HEK293T (cell line): Measurements from ENCODE around the gene LZTFL1.

Experiments used
- CTCF ChIA-PET: fragments of 350-600 bp; formaldehyde crosslinking; extraction: SDS; loops from one replicate; lab custom pipeline; 2021; ENCODE audit warnings: antibody characterized with exemption, inconsistent platforms; lab: Yijun Ruan, JAX
- POLR2A ChIA-PET: fragments of 350-600 bp; formaldehyde crosslinking; extraction: SDS; loops from one replicate; lab custom pipeline; 2020; ENCODE audit warnings: antibody characterized with exemption, inconsistent platforms; lab: Yijun Ruan, JAX
- DNase-seq: peaks from one replicate; pipeline ENCODE4 v3.0.0; 2012; ENCODE audit warnings: mixed read lengths; ENCODE audit errors: extremely low spot score
- ARNT ChIP-seq: fragments of 450-650 bp; IDR thresholded peaks from 2 replicates; pipeline ENCODE4 v1.6.1; 2017; ENCODE audit warnings: mild to moderate bottlenecking
- BHLHE40 ChIP-seq: fragments of 450-650 bp; IDR thresholded peaks from 2 replicates; pipeline ENCODE4 v1.6.1; 2016; ENCODE audit warnings: mild to moderate bottlenecking, moderate library complexity, borderline replicate concordance
- CTBP1 ChIP-seq: fragments of 450-650 bp; IDR thresholded peaks from 2 replicates; pipeline ENCODE4 v1.6.1; 2016; ENCODE audit warnings: borderline replicate concordance
- ELF4 ChIP-seq: fragments of 450-650 bp; IDR thresholded peaks from 2 replicates; pipeline ENCODE4 v1.6.1; 2017; ENCODE audit warnings: antibody characterized with exemption
- FOXA1 ChIP-seq: fragments of 450-650 bp; IDR thresholded peaks from 2 replicates; pipeline ENCODE4 v1.6.1; 2016; ENCODE audit warnings: mild to moderate bottlenecking
- FOXK2 ChIP-seq: fragments of 450-650 bp; IDR thresholded peaks from 2 replicates; pipeline ENCODE4 v1.6.1; 2016; ENCODE audit warnings: mild to moderate bottlenecking
- FOXM1 ChIP-seq: fragments of 450-650 bp; IDR thresholded peaks from 2 replicates; pipeline ENCODE4 v1.6.1; 2017; ENCODE audit warnings: mild to moderate bottlenecking, borderline replicate concordance
- HDGF ChIP-seq: fragments of 450-650 bp; IDR thresholded peaks from 2 replicates; pipeline ENCODE4 v1.6.1; 2017; ENCODE audit warnings: antibody characterized with exemption, borderline replicate concordance
- L3MBTL2 ChIP-seq: fragments of 450-650 bp; conservative IDR thresholded peaks from 2 replicates; pipeline ENCODE4 v1.6.1; 2016; ENCODE audit warnings: mild to moderate bottlenecking
- LEF1 ChIP-seq: fragments of 450-650 bp; IDR thresholded peaks from 2 replicates; pipeline ENCODE4 v1.6.1; 2017; ENCODE audit warnings: mild to moderate bottlenecking, borderline replicate concordance
- NFRKB ChIP-seq: fragments of 450-650 bp; IDR thresholded peaks from 2 replicates; pipeline ENCODE4 v1.6.1; 2016; ENCODE audit warnings: mild to moderate bottlenecking, moderate library complexity
- PKNOX1 ChIP-seq: fragments of 450-650 bp; IDR thresholded peaks from 2 replicates; pipeline ENCODE4 v1.6.1; 2016
- SP1 ChIP-seq: fragments of 450-650 bp; IDR thresholded peaks from 2 replicates; pipeline ENCODE4 v1.6.1; 2017
- SUZ12 ChIP-seq: fragments of 450-650 bp; IDR thresholded peaks from 2 replicates; pipeline ENCODE4 v1.6.1; 2016; ENCODE audit warnings: mild to moderate bottlenecking
- TARDBP ChIP-seq: fragments of 450-650 bp; IDR thresholded peaks from 2 replicates; pipeline ENCODE4 v1.6.1; 2016
- ZNF384 ChIP-seq: fragments of 450-650 bp; IDR thresholded peaks from 2 replicates; pipeline ENCODE4 v1.6.1; 2016

Gene LZTFL1

GRCh38 chr3:45874677-45875346 lies 32.9 kb upstream of the LZTFL1 start:
- ChIA-PET POLR2A (no interaction called here), CTCF (no interaction called here)
- no peak for DNase-seq
- no peak for TF ChIP-seq ELF4
- no peak for TF ChIP-seq LEF1
- no peak for TF ChIP-seq CTBP1
- TF ChIP-seq PKNOX1: no peak
- TF ChIP-seq FOXK2: no peak
- TF ChIP-seq L3MBTL2: no peak
- TF ChIP-seq HDGF: no peak
- TF ChIP-seq SP1: no peak
- no peak for TF ChIP-seq TARDBP
- no peak for TF ChIP-seq NFRKB
- no peak for TF ChIP-seq SUZ12
- TF ChIP-seq FOXM1: no peak
- TF ChIP-seq FOXA1: no peak
- TF ChIP-seq BHLHE40: no peak
- no peak for TF ChIP-seq ARNT
- TF ChIP-seq ZNF384: no peak

GRCh38 chr3:45873638-45874037 lies 31.7 kb upstream of the LZTFL1 start:
- DNase-seq: no peak
- CTCF ChIA-PET: no interaction called here
- POLR2A ChIA-PET: no interaction called here
- TF ChIP-seq L3MBTL2 (no peak), ZNF384 (no peak), HDGF (no peak), SP1 (no peak), FOXM1 (no peak), ELF4 (no peak), LEF1 (no peak), SUZ12 (no peak), TARDBP (no peak), ARNT (no peak), PKNOX1 (no peak), NFRKB (no peak), BHLHE40 (no peak), FOXK2 (no peak), FOXA1 (no peak), CTBP1 (no peak)

GRCh38 chr3:45873036-45873435 lies 31.1 kb upstream of the LZTFL1 start:
- CTCF ChIA-PET: no interaction called here
- POLR2A ChIA-PET: no interaction called here
- no peak for TF ChIP-seq ZNF384
- TF ChIP-seq FOXA1: no peak
- TF ChIP-seq SUZ12: no peak
- TF ChIP-seq NFRKB: no peak
- no peak for TF ChIP-seq TARDBP
- TF ChIP-seq SP1: no peak
- TF ChIP-seq CTBP1: no peak
- no peak for TF ChIP-seq ARNT
- TF ChIP-seq FOXM1: no peak
- TF ChIP-seq LEF1: no peak
- no peak for TF ChIP-seq BHLHE40
- no peak for TF ChIP-seq ELF4
- no peak for DNase-seq

- ChIA-PET CTCF (no interaction called here), POLR2A (no interaction called here)
- TF ChIP-seq TARDBP (no peak), ZNF384 (no peak)
- no peak for DNase-seq
Observed at GRCh38 chr3:45872569-45872968, 30.6 kb upstream of the LZTFL1 start.

DNA sequence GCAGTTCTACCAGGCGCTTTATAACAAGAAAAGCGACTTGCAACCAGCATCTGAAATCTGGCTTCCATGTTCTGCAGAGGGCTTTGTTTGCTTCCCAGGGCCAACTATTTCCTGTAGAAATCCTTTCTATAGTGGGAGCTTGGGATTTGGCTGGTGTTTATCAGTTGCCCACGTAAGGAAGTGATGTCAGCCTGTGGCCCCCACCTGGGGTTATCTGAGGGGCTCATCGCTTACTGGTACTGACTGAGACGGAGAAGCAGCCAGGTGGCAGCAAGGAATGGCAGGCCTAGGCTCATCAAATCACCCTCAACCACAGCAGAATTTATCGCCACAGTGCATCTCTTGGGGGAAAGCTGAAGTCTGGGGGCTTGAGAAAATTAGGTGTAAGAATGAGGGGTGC lies 29.9 kb upstream of the LZTFL1 start:
- POLR2A ChIA-PET: no interaction called here
- no peak for TF ChIP-seq FOXM1
- TF ChIP-seq CTBP1: no peak
- TF ChIP-seq BHLHE40: no peak
- no peak for TF ChIP-seq ARNT
- TF ChIP-seq FOXK2: no peak
- TF ChIP-seq L3MBTL2: no peak
- no peak for TF ChIP-seq SP1
- no peak for TF ChIP-seq LEF1
- TF ChIP-seq TARDBP: no peak
- no peak for TF ChIP-seq FOXA1
- no peak for DNase-seq
- CTCF ChIA-PET: no interaction called here

- DNase-seq: no peak
- POLR2A ChIA-PET: no interaction called here
- CTCF ChIA-PET: no interaction called here
- TF ChIP-seq ELF4 (no peak), BHLHE40 (no peak), SP1 (no peak), FOXK2 (no peak), FOXA1 (no peak), PKNOX1 (no peak), NFRKB (no peak), L3MBTL2 (no peak), CTBP1 (no peak), SUZ12 (no peak), ARNT (no peak), TARDBP (no peak), LEF1 (no peak), HDGF (no peak), ZNF384 (no peak), FOXM1 (no peak)
Observed at GRCh38 chr3:45870099-45870498, 28.2 kb upstream of the LZTFL1 start.
